ENCODE results near the gene DOCK4. TPM values are rescaled to one million over a fixed set of nuclear protein-coding genes. Genes with fewer than 3 reads are reported as not detected.

DOCK4 gene
- total RNA-seq, 1 donor from 2014 or later: 0.73 TPM

- Mint-ChIP-seq H3K27ac (no peak overlapping the region), H3K4me1 (peaks cover 11% of the 10 kb centered on the region), H3K27me3 (no peaks in the 10 kb centered on the region), H3K4me3 (no peak overlapping the region), H3K36me3 (ENCODE audit: low read depth) (no peaks in the 10 kb centered on the region), H3K9me3 (no peaks in the 10 kb centered on the region)
- TF ChIP-seq CTCF (IDR thresholded peaks at IDR 0.05): no peak
- ATAC-seq (ENCODE audit: low read depth): no peak
- intact Hi-C loops (cut with micrococcal nuclease): no loop called here
- no peak for DNase-seq
- ChIA-PET POLR2A (no interaction called here), CTCF (no interaction called here)
These were observed 218.3 kb downstream of the DOCK4 start for GRCh38 chr7:111987886-111988285.

- peak overlapping the region; percentile 6 for H3K27ac Mint-ChIP-seq
- intact Hi-C loops (cut with micrococcal nuclease): no loop called here
- no peak for TF ChIP-seq CTCF (IDR thresholded peaks at IDR 0.05)
These were observed 218.9 kb downstream of the DOCK4 start for GRCh38 chr7:111987115-111987826.

GRCh38 chr7:111986601-111987000 is 219.6 kb downstream of the DOCK4 start:
- POLR2A ChIA-PET: no interaction called here
- intact Hi-C loops (cut with micrococcal nuclease): no loop called here

More at GRCh38 chr7:111987115-111987826, 218.9 kb downstream of the DOCK4 start:
- Mint-ChIP-seq H3K4me1 (peaks cover 11% of the 10 kb centered on the region), H3K36me3 (ENCODE audit: low read depth) (no peaks in the 10 kb centered on the region), H3K4me3 (no peak overlapping the region), H3K27me3 (no peaks in the 10 kb centered on the region), H3K9me3 (no peaks in the 10 kb centered on the region)
- DNase-seq: no peak
- POLR2A ChIA-PET: no interaction called here
- CTCF ChIA-PET: no interaction called here
- peak; percentile 42 for ATAC-seq (ENCODE audit: low read depth)

GRCh38 chr7:111985798-111986197 is 220.4 kb downstream of the DOCK4 start:
- DNase-seq: no peak
- H3K36me3 Mint-ChIP-seq (ENCODE audit: low read depth): no peaks in the 10 kb centered on the region
- POLR2A ChIA-PET: no interaction called here
- no peaks in the 10 kb centered on the region for H3K27me3 Mint-ChIP-seq
- intact Hi-C loops (cut with micrococcal nuclease): no loop called here
- H3K4me1 Mint-ChIP-seq: peaks cover 11% of the 10 kb centered on the region
- H3K4me3 Mint-ChIP-seq: no peak overlapping the region
- no peak for ATAC-seq (ENCODE audit: low read depth)
- no peak for TF ChIP-seq CTCF (IDR thresholded peaks at IDR 0.05)
- CTCF ChIA-PET: no interaction called here
- H3K27ac Mint-ChIP-seq: no peak overlapping the region
- H3K9me3 Mint-ChIP-seq: no peaks in the 10 kb centered on the region

More at GRCh38 chr7:111986601-111987000, 219.6 kb downstream of the DOCK4 start:
- Mint-ChIP-seq H3K4me1 (peaks cover 11% of the 10 kb centered on the region), H3K4me3 (no peak overlapping the region), H3K36me3 (ENCODE audit: low read depth) (no peaks in the 10 kb centered on the region), H3K27me3 (no peaks in the 10 kb centered on the region), H3K9me3 (no peaks in the 10 kb centered on the region), H3K27ac (no peak overlapping the region)
- no peak for TF ChIP-seq CTCF (IDR thresholded peaks at IDR 0.05)
- ATAC-seq (ENCODE audit: low read depth) (no peak), DNase-seq (no peak)
- CTCF ChIA-PET: no interaction called here

- ATAC-seq (ENCODE audit: low read depth) (no peak), DNase-seq (no peak)
- intact Hi-C loops (cut with micrococcal nuclease): no loop called here
- no peak for TF ChIP-seq CTCF (IDR thresholded peaks at IDR 0.05)
- H3K27ac Mint-ChIP-seq: no peak overlapping the region
- H3K27me3 Mint-ChIP-seq: no peaks in the 10 kb centered on the region
- no peak overlapping the region for H3K4me3 Mint-ChIP-seq
- ChIA-PET POLR2A (no interaction called here), CTCF (no interaction called here)
- H3K36me3 Mint-ChIP-seq (ENCODE audit: low read depth): no peaks in the 10 kb centered on the region
- H3K4me1 Mint-ChIP-seq: peaks cover 11% of the 10 kb centered on the region
- H3K9me3 Mint-ChIP-seq: no peaks in the 10 kb centered on the region
These were observed 223.4 kb downstream of the DOCK4 start for GRCh38 chr7:111982804-111983203.
